Effector memory CD8-positive, alpha-beta T cell (primary cell): ENCODE results near the gene S100A12.

Experiments
- ATAC-seq: fragments of 150-1000 bp; cut with Tn5 transposase; replicated peaks from 2 replicates; pipeline ENCODE4 v1.10.0; 2021; ENCODE audit warnings: mild to moderate bottlenecking, moderate library complexity
- DNase-seq, 3 experiments: peaks; one replicate each; pipeline ENCODE4 v3.0.0; 2021
- H3K27ac Mint-ChIP-seq, 2 donors: one replicate each; pipeline ENCODE4 v1.8.0; 2022; ENCODE audit warnings: mild to moderate bottlenecking in 2 of 2, mixed read lengths in 2 of 2, moderate library complexity in 2 of 2
- H3K27me3 Mint-ChIP-seq, 2 donors: one replicate each; pipeline ENCODE4 v1.8.0; 2022; ENCODE audit warnings: mixed read lengths in 2 of 2
- H3K36me3 Mint-ChIP-seq: one replicate; pipeline ENCODE4 v1.8.0; 2022; ENCODE audit warnings: mild to moderate bottlenecking, moderate library complexity, mixed read lengths; ENCODE audit not compliant: insufficient read depth
- H3K4me1 Mint-ChIP-seq, 2 donors: one replicate each; pipeline ENCODE4 v1.8.0; 2022; ENCODE audit warnings: low read depth in 2 of 2, mixed read lengths in 2 of 2
- H3K4me3 Mint-ChIP-seq, 2 donors: one replicate each; pipeline ENCODE4 v1.8.0; 2022; ENCODE audit warnings: mild to moderate bottlenecking in 2 of 2, mixed read lengths in 2 of 2, moderate library complexity in 2 of 2
- H3K9me3 Mint-ChIP-seq, 2 donors: one replicate each; pipeline ENCODE4 v1.8.0; 2022; ENCODE audit warnings: mixed read lengths in 2 of 2

S100A12 gene

DNA sequence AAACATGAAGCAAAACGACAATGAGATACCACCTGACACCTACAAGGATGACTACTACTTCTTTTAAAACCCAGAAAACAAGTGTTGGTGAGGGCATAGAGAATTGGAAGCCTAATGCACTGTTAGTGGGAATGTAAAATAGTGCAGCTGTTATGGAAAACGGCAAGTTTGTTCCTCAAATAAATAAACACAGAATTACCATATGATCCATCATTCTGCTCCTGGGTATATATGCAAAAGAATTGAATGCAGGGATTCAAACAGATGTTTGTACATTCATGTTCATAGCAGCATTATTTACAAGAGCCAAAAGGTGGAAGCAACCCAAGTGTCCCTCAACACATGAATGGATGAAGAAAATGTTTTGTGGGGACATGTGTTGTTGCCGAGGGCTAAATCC lies 16.8 kb upstream of the S100A12 start:
- no peak overlapping the region for H3K27ac Mint-ChIP-seq

DNA sequence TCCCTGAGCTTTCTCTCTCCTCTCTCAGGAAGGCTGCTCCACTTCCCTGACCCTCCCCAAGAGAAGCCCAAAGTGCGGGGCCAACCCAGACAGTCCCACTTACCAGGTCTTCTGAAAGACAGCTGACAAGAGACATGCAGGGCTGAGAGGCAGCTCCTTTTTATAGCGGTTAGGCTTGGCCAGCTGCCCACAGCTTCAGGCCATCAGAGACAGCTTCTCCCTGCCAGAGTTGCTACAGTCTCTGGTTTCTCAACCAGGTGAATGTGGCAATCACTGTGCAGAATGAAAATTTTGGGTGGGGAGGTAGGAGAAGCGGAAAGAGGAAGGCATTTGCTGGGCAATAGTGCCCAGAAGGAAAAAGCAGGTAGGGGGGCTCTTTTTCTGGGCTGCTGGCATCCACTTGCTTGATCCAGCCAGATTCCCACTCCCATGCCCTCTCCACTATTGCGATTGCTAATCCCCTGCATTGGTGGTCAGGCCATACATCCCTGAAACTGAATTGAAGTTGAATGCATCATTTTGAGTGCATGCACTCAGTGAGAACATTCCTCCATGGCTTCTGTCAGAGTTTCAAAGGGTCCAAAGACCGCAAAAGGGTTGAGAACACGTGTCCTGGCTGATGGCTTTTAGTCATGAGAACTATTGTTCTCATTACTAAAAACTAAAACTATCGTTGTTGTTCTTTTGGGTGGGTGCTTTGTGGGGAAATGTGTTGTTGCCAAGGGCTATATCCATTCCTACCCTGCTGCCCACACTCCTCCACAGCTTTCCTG lies 15.7 kb upstream of the S100A12 start, which contains the start of gene S100A8:
Gene S100A8, minus strand, starts transcription at position 136 of the 773 bp plus-strand sequence. CDS start 538 bp downstream, outside the sequence.
- Mint-ChIP-seq H3K27me3 (peaks cover 65 to 77% of the 10 kb centered on the region in 2 donors), H3K9me3 (no peaks in the 10 kb centered on the region), H3K36me3 (no peaks in the 10 kb centered on the region), H3K27ac (no peak within 1 kb of the TSS), H3K4me1 (no peaks in the 10 kb centered on the region), H3K4me3 (no peak within 1 kb of the TSS)
- ATAC-seq (no peak), DNase-seq (no peak)

More for the DNA sequence above, 16.8 kb upstream of the S100A12 start:
- no peak overlapping the region for H3K4me3 Mint-ChIP-seq
- H3K27me3 Mint-ChIP-seq = peaks cover 62 to 83% of the 10 kb centered on the region in 2 donors
- ATAC-seq = no peak
- H3K36me3 Mint-ChIP-seq = no peaks in the 10 kb centered on the region
- no peaks in the 10 kb centered on the region for H3K9me3 Mint-ChIP-seq
- DNase-seq = no peak
- no peaks in the 10 kb centered on the region for H3K4me1 Mint-ChIP-seq

GRCh38 chr1:153389973-153390879 lies 14.8 kb upstream of the S100A12 start:
- ATAC-seq (no peak), DNase-seq (no peak)
- Mint-ChIP-seq H3K4me3 (no peak overlapping the region), H3K27me3 (peaks cover 56 to 68% of the 10 kb centered on the region in 2 donors), H3K36me3 (no peaks in the 10 kb centered on the region), H3K9me3 (no peaks in the 10 kb centered on the region), H3K4me1 (no peaks in the 10 kb centered on the region), H3K27ac (no peak overlapping the region)

- no peaks in the 10 kb centered on the region for H3K36me3 Mint-ChIP-seq
- H3K4me1 Mint-ChIP-seq = no peaks in the 10 kb centered on the region
- H3K27ac Mint-ChIP-seq = no peak overlapping the region
- no peak overlapping the region for H3K4me3 Mint-ChIP-seq
- H3K27me3 Mint-ChIP-seq = peaks cover 54 to 60% of the 10 kb centered on the region in 2 donors
- no peaks in the 10 kb centered on the region for H3K9me3 Mint-ChIP-seq
- DNase-seq (no peak), ATAC-seq (no peak)
Measured at GRCh38 chr1:153389401-153389800, 14.0 kb upstream of the S100A12 start.

GRCh38 chr1:153387785-153388184 lies 12.4 kb upstream of the S100A12 start:
- H3K4me3 Mint-ChIP-seq = no peak overlapping the region
- no peak for ATAC-seq
- H3K9me3 Mint-ChIP-seq = no peaks in the 10 kb centered on the region
- no peak overlapping the region for H3K27ac Mint-ChIP-seq
- no peak for DNase-seq
- peaks cover 49 to 52% of the 10 kb centered on the region in 2 donors for H3K27me3 Mint-ChIP-seq
- H3K4me1 Mint-ChIP-seq = no peaks in the 10 kb centered on the region
- no peaks in the 10 kb centered on the region for H3K36me3 Mint-ChIP-seq

- H3K4me1 Mint-ChIP-seq = no peaks in the 10 kb centered on the region
- H3K27me3 Mint-ChIP-seq = peaks cover 49 to 55% of the 10 kb centered on the region in 2 donors
- H3K9me3 Mint-ChIP-seq = peaks cover 0 to 1% of the 10 kb centered on the region in 2 donors
- H3K36me3 Mint-ChIP-seq = no peaks in the 10 kb centered on the region
- H3K27ac Mint-ChIP-seq = no peak overlapping the region
- ATAC-seq (no peak), DNase-seq (no peak)
- H3K4me3 Mint-ChIP-seq = no peak overlapping the region
Measured at GRCh38 chr1:153387001-153387400, 11.6 kb upstream of the S100A12 start.

GRCh38 chr1:153386500-153386901 lies 11.1 kb upstream of the S100A12 start:
- H3K27ac Mint-ChIP-seq = no peak overlapping the region
- peaks cover 49 to 56% of the 10 kb centered on the region in 2 donors for H3K27me3 Mint-ChIP-seq

GRCh38 chr1:153384958-153385580 lies 9.6 kb upstream of the S100A12 start:
- ATAC-seq (no peak), DNase-seq (no peak)
- Mint-ChIP-seq H3K4me3 (no peak overlapping the region), H3K4me1 (no peaks in the 10 kb centered on the region), H3K27ac (no peak overlapping the region), H3K27me3 (peaks cover 48 to 49% of the 10 kb centered on the region in 2 donors), H3K36me3 (no peaks in the 10 kb centered on the region), H3K9me3 (peaks cover 2 to 13% of the 10 kb centered on the region in 2 donors)

More at GRCh38 chr1:153386500-153386901, 11.1 kb upstream of the S100A12 start:
- DNase-seq (no peak), ATAC-seq (no peak)
- Mint-ChIP-seq H3K36me3 (no peaks in the 10 kb centered on the region), H3K9me3 (peaks cover 0 to 6% of the 10 kb centered on the region in 2 donors), H3K4me1 (no peaks in the 10 kb centered on the region), H3K4me3 (no peak overlapping the region)

- Mint-ChIP-seq H3K4me3 (no peak overlapping the region), H3K27ac (no peak overlapping the region), H3K27me3 (peaks cover 56 to 61% of the 10 kb centered on the region in 2 donors), H3K9me3 (peaks cover 2 to 13% of the 10 kb centered on the region in 2 donors), H3K36me3 (no peaks in the 10 kb centered on the region), H3K4me1 (no peaks in the 10 kb centered on the region)
- DNase-seq (no peak), ATAC-seq (no peak)
Measured at GRCh38 chr1:153380711-153381110, 5.3 kb upstream of the S100A12 start.

DNA sequence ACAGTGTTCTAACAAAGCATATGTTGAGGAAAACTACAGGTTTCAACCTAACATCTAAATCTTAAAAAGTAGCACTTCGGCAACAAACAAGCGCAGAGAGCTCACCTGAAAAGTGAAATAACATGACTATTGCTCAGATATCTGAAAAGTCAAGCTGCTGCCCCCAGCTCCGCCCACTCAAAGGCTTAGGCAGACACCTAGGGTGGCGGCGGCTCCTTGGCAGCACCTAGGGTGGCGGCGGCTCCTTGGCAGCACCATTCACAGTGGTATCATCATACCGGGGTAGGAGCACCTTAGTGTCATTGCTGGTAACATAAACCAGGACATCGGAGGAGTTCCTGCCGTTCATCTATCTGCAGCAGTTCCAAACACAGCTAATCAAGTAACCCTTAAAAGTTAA lies 4.2 kb upstream of the S100A12 start:
- Mint-ChIP-seq H3K4me1 (no peaks in the 10 kb centered on the region), H3K27ac (no peak overlapping the region), H3K36me3 (no peaks in the 10 kb centered on the region), H3K4me3 (no peak overlapping the region), H3K27me3 (peaks cover 56 to 69% of the 10 kb centered on the region in 2 donors), H3K9me3 (peaks cover 2 to 13% of the 10 kb centered on the region in 2 donors)
- ATAC-seq (no peak), DNase-seq (no peak)

DNA sequence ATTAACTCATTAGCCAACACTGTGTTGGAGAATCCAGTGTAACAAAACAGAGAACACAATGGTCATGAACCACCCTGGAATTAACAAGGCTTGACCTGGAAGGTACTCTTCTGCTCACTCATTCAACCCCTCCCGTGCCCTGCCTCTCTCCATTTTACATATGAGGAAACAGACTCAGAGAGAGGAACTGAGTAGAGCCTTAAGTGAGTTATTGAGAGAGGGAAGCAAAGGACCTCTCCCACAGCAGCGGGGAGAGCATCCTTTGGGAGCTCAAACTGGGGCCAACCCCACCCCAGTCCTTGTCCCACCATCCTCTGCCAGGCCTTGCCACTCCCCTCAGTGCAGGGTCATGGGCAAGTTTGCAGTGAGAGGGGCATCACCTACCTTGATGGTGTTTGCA lies 1.4 kb downstream of the S100A12 start:
- no peaks in the 10 kb centered on the region for H3K9me3 Mint-ChIP-seq
- H3K27ac Mint-ChIP-seq = no peak overlapping the region
- H3K4me1 Mint-ChIP-seq = no peaks in the 10 kb centered on the region
- H3K4me3 Mint-ChIP-seq = no peak overlapping the region
- no peaks in the 10 kb centered on the region for H3K36me3 Mint-ChIP-seq
- ATAC-seq (no peak), DNase-seq (no peak)
- peaks cover 40 to 55% of the 10 kb centered on the region in 2 donors for H3K27me3 Mint-ChIP-seq

GRCh38 chr1:153372571-153372970 lies 2.9 kb downstream of the S100A12 start:
- no peaks in the 10 kb centered on the region for H3K36me3 Mint-ChIP-seq
- H3K4me1 Mint-ChIP-seq = no peaks in the 10 kb centered on the region
- ATAC-seq = no peak
- H3K9me3 Mint-ChIP-seq = no peaks in the 10 kb centered on the region
- DNase-seq = no peak
- H3K27ac Mint-ChIP-seq = no peak overlapping the region
- no peak overlapping the region for H3K4me3 Mint-ChIP-seq
- H3K27me3 Mint-ChIP-seq = peaks cover 29 to 45% of the 10 kb centered on the region in 2 donors

GRCh38 chr1:153371231-153371630 lies 4.2 kb downstream of the S100A12 start:
- Mint-ChIP-seq H3K36me3 (no peaks in the 10 kb centered on the region), H3K27ac (no peak overlapping the region), H3K4me1 (no peaks in the 10 kb centered on the region), H3K27me3 (peaks cover 20 to 37% of the 10 kb centered on the region in 2 donors), H3K9me3 (no peaks in the 10 kb centered on the region), H3K4me3 (no peak overlapping the region)
- DNase-seq (no peak), ATAC-seq (no peak)
